Activated CD8-positive, alpha-beta memory T cell treated with anti-CD3 and anti-CD28 coated beads, Interleukin-2, amount 50 U/mL, for 24 hours (primary cell): ENCODE measurements around the gene RUNX2.

ENCODE experiments used
- DNase-seq: peaks from one replicate; pipeline ENCODE4 v3.0.0-alpha.2; 2020; ENCODE audit errors: extremely low read depth

The RUNX2 gene

DNA sequence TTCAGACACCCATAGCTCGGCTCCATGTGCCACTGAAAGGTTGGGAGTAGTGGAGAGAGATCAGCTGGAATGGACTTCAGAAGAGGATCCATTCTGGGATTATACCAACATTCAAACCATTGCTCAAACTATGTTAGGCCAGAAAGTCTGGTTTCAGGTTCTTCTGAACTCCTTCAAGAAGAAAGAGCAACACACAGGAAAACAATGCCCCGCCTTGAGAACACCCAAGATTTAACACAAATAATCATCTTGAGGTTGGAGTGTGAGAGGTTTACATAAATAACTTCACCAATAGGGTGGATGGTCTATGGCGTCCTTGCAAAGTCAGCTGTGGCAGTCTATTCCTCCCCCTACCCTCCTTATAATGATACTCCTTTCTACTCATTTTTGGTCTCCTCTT lies 261.2 kb downstream of the RUNX2 start:
- no peak for DNase-seq

DNA sequence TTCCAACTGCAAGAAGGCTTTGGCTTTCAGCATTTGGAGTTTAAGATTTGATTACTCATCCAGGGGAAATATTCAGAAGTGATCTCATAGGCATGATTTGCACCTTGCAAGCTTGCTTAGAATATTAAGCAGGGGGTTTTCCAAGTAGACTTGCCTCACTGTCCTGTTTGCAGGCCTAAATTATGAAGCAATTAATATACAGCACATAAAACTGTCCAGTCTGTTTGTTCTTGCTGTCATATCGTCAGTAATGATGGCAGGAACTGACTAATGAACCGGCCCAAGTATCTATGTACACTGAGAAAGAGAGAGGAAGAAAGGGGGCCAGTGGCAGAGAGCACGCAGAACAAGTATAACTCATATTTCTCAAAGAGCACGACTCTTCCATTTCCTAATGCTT lies 262.1 kb downstream of the RUNX2 start:
- no peak for DNase-seq

DNA sequence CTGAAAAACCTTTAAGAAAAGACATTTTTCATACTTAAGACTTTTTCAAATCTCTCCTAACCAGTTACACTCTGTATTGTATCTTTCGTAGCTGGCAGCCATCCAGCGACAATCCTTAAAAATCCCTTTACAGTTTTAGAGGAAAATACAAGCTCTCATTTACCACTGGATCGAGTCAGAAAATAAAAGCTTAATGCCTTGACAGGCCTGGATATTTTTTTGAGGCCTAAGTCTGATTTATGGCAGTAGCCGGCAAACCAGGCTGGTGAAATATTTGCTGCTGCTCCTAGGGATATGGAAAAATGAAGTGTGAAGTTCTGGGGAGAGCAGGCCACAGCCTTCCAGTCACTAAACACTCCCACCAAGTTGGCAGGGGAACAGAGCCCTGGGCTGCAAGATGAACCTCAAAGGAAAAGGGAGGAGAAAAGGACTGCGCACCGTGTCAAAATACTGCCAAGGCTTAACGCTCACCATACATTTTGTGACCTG lies 262.6 kb downstream of the RUNX2 start:
- no peak for DNase-seq

DNA sequence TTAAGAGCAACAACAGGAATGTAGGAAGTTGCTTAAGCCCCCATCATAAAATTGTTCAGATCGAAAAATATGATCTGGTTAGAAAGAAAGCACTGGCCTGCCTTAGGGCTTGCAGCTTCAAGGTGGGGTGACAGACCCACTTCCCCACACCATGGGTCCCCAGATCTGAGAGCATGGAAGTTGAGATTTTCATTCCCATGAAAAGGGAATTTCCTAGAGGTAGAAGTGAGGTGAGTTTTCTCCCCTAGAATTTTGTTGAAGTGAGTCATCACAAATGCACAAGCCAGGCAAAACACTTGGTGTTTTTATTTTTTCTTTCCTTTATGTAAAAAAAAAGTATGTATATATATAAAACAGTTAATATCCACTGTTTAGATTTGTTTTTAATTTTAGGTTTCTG lies 263.2 kb downstream of the RUNX2 start:
- DNase-seq, result no peak

DNA sequence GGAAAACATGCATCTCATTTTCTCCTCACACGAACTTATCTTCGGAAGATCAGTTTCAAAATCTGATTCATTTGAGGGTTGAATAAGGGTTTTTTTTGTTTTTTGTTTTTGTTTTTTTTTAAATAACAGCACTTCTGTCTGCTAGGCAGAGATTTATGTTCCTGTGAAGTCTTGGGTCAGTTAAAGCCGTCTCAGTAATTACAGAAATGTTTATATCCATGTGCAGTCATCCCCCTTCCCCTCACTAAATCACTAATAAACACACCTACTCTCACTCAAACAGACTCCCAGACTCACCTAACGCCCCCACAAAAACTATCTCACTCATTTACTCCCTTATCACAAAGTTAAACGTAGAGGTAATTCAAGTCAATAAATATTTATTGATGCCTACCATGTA lies 263.8 kb downstream of the RUNX2 start:
- no peak for DNase-seq

DNA sequence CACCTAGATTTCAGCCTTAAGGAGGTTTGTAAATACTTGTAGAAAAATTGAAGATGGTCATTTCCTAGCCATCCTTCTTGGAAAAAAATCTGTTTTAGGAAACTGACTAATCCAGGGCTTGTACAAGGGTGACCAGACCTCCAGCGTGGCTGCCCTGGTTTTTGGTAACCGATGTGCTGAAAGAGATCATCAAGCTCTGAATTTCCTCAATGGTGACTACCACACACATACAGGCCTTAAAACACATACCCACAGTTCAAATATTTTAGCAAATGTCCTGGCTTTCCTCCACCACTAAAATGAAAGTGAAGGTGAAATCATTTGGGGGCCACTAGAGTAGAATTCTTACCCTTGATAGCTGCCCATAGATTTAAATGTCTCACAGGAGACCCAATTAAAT lies 264.9 kb downstream of the RUNX2 start:
- no peak for DNase-seq

DNA sequence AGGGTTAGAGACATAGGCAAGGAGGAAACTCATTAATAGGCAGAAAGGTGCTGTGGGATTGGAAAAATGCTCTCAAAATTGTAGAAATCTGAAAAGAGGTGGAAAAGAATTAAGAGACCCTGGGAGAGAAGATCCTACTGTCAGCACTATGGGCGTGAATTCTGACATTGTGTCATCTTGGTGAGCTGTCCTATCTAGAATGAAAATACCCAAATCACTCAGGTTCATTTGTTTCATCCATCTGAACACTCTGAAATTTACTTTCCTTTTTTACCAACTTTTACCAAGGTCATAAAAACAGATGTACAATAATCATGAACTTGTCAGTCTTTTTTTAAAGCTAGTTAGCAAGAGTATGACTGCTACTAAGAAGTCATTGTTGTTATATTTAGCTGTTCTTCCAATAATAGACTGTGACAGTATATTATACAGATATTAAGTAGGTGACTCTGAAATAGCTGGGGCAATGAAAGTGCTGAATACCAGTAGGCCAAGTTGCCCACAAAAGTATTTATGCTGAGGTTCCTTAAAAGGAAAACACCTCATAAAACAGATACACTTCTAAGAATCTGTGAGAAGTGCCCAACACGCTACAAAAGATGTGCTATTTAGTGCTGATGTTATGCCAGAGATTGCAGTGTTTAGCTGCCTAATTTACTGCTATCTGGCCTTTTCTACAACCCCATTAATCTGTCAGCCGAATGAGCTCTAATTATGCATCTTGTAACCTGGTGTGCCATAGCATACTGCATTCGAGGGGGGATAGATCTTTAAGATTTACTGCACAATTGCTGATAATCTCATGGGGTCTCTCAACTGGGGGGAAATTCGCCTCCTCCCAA lies 267.1 kb downstream of the RUNX2 start:
- DNase-seq, result no peak

DNA sequence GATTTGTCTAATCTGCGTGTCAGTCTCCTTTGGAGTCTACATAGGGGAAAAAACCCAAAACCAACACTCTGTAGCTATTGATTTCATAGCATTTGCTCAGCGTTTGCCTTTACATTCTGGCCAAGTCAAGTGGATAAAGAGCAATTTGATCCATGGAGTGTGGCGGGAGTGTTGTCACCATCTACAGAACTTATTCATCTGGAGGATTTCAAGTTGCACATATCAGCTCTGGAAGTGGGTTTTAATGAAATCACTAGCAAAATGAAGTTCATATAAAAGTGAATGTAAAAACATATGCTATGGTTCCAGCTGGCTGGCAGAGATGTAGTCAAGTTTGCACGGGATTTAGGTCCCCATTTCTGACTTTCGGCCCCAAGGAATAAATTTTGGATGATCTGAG lies 269.3 kb downstream of the RUNX2 start:
- DNase-seq, result no peak

DNA sequence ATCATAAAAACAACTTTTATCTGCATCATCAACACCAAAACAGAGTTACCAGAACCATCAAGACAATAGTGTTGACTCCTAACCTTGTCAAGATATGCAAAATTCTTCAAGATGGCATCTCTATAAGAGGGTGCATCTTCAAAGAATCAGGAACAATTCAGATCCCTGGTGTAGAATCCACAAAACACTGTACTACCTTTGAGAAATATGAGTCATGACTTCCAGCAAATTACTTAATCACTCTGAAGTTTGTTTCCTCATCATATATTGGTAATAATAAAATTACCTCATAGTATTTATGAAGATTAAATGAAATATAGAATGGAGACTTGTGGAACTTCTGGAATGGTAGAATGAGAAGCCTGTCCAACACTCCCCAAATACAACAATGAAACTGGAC lies 270.9 kb downstream of the RUNX2 start:
- DNase-seq, result no peak

DNA sequence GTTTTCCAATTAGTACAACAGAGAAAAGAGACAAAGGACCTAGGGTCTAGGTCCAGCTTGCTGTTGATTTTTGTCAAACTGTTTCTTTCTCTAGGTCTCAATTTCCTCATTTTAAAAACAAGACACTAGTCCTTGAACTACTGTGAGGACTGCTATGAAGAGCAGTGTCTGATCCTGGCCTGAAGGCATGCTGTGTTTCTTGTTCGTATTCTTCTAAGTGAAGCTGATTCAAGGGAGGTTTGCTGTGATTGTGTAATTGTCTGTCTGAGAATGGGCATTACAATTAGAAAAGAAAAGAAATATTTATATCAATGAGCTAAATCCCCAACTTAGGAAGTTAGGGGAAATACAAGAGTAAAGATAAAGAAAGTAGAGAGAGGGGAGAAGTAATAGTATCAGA lies 277.8 kb downstream of the RUNX2 start:
- DNase-seq, result no peak

DNA sequence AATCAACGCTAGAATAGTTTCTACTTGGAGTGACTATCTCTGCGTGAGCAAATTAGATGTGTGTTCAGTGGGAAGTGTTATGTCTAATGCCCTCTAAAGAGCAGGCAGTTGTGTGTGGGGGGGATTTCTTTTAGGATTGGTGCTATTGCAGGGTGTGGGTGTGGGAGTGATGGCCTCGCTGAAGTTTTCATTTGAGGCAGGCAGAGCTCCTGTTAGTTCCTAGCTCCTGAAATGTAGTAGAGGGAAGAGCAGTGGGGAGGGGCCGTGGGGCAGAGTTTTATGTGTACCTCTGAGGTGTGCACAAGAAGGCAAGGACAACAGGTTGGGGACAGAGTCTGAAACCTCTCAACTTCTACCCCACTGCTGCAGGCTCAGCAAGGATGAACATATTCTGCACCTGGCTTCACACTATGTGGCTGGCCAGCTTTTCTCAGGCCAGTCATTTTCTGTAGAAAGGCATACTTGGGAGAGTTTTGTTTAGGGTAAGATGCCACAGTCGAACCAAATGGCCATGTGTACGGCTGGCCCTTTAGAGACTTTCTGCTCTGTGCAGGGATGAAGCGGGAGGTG lies 278.8 kb downstream of the RUNX2 start:
- DNase-seq, result no peak

DNA sequence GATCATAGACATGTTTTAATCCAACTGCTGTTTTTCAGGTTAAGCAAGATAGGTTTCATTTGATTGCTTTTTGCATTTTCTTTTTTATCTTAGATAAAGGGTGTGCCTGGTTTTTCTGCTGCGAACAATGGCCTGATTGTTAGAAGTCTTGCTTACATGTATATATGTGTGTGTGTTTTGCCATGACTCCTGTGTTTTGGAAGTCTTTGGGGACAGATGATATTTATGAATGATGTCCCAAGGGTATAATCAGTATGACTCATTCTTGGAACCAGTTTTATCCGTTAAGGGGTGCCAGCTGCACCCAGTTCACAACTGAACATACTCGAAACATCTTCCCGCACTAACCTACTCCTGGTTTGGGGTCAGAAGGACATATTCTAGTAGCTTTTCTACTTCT lies 279.7 kb downstream of the RUNX2 start:
- DNase-seq, result no peak

DNA sequence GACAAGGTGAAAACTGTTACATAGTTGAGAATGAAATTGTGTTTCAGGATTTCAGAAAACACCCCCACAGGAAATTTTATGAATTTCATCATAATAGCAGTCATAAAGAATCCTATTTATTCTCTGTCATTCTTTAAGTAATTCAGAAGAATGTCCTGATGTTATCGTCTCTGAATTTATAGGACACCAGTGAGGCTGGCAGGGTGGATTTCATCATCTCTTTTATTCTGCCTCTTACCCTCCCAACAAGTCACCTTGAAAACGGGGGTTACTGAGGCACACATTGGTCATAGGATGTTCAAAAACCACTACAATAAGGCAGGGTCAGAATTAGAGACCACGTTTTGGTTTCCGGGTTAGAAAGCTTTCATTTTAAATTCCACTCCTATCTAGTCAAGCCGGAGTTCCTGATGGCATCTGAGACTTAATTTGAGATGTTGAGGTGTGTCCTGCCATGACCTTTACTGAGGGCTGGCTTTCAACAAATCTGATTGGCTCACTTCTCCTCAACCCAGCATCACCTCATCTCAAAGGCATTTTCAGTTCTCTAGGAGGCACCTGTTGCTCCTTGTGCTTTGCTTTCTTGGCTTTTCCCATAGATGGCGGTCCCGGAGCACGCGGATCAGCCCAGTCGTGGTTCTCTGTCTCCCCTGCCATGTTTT lies 280.3 kb downstream of the RUNX2 start:
- no peak for DNase-seq

DNA sequence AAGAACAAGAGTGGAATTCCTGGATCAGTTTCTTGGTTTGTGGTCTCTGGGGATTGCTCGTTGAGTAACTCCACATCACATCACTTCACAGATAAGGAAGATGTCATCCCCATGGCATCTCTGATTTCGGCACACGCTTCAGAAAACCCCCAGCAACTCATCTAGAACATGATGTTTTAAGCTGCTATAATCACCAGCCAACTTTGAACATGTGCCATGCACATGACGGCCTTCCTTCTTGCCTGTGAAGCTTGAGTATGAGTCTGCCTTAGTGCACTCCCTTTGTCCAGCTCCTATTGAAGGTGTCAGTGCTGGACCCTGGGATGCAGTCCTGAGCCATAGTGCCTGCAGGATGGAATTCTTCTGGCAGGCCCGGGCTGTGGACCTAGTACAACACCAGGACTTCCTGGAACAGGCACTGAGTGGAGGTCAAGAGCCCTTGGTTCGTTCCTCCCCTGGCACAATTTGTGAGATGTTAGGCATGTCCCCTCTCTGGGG lies 281.1 kb downstream of the RUNX2 start:
- no peak for DNase-seq

DNA sequence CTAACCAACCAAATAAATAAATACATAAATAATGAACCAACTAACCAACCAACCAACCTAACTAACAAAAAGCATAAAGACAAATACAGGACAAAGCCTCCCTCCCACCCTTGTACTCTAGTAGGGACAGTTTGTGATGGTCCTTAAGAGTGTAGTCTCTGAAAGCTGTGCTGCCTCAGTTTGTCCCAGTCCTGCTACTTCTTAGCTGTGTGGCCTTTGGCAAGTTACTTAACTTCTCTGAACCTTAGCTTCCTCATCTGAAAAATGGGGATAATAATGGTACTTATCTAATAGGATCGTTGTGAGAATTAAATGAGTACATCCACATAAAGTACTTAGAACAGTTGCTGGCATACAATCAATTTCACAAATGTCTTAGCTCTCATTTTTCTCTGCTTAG lies 282.2 kb downstream of the RUNX2 start:
- no peak for DNase-seq

DNA sequence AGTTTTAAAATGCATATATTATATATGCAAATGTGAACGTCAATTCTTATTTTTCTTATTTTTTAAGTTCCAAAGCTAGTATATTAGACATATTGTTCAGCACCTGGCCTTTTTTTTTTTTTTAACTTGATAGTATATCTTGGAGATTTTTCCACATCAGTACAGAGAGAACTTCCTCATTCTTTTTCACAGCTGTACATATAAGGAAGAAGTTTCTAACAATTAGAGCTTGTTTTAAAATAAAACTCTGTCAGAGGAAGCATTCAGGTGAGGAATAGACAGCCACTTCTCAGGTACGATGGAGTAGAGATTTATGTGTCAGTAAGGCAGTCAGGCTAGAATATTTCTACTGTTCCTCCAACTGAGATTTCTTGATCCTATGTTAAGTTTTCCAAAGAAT lies 282.7 kb downstream of the RUNX2 start:
- DNase-seq, result no peak

DNA sequence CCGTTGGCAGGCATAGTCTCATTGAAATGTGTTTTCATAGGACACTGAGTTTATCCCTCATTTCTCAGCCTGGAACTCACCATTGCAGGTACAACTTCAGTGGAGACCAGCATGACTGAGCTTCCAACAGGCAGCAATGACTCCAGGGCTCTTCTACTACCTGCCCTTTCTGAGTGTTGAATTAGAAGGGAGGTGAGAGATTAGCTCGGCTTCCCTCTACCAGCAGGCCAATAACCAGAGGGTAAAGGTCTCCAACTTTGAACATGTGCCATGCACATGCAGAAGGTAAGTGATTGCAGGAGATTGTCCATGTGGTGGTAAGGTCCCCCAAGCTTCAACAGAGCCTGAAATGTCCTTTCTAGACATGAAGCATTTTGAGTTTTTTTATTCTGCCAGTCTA lies 283.4 kb downstream of the RUNX2 start:
- no peak for DNase-seq

DNA sequence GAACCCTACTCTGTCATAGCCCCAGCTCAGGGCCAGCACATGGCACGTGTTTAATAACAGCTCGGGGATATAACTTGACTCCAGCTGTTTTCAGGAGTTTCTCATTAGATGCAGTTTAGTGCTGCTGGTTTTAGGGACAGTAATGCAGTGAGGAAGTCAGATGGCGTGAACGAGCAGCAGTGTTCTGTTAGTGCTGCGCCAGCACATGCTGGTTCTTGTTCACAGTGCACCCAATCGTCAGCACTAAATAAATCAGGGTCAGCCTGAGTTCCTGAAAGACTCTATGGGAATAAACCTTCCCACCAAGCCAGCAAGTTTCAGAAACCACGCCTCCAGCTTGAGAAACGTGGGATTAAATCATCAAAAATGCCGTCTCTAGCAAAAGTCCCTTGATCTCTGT lies 285.5 kb downstream of the RUNX2 start:
- no peak for DNase-seq

DNA sequence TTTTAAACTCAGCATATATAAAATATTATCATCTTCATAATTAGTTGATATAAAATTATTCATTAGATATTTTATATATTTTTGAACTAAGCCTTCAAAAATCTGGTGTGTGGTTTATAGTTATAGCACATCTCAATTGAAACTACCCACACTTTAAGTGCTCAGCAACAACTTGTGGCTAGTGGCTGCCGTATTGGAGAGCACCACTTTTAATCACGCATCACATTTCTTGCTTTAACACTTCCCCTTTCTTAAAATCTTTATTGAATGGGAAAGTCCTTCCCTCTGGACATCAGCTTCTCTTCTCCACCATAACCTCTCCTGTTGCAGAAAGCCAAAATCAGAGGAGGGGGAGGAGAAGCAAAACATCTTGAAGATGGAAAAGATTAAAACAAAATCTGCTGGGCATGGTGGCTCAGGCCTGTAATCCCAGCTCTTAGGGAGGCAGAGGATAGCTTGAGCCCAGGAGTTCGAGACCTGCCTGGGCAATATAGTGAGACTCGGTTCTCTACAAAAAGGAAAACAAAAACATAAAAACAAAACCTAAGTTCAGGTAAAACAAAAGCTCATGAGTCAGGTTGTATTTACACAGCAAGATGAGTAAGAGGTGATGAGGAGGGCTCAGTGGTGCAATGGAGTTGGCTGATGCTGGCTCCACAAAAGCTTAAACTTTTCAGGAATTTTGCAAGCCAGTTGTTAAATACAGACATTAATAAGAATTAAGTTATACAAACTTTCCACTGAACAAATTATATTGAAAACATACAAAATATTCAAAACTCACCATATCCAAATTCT lies 286.6 kb downstream of the RUNX2 start:
- DNase-seq, result no peak

DNA sequence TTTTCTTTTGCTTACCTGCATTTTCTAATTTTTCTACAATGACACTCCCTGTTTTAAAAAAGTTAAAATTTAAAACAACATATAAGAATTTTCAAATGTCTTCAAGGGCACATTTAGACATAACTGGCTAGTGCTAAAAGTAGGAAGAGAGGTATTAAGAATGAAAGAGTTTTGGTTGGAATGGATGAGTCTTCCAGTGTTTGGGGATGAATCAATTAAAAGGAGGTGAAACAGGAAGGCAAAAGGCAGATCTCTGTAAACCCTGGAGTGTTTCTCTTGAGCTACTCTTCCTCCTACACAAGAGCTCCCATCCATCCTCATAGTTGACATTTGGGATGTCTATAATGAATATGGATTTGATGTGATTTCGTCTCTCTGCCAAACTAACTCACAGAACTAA lies 288.1 kb downstream of the RUNX2 start:
- DNase-seq, result no peak

DNA sequence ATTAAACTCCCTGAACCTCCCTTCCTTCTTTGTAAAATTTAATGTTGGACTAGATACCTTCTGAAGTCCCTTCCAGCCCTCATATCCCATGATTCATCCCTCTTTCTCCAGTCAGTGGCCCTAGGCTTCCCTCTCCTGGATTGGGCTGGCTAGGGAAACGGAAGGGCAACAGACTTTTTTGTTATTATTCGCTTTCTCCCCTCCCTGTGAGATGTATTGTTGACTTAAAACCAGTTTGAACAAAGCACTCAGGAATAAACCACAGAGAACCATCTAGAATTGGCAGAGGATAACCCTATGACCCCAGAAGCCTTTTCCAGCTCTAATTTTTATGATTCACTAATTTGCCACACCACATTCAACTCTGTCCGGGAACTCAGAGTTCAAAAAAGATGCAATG lies 289.3 kb downstream of the RUNX2 start:
- DNase-seq, result no peak

DNA sequence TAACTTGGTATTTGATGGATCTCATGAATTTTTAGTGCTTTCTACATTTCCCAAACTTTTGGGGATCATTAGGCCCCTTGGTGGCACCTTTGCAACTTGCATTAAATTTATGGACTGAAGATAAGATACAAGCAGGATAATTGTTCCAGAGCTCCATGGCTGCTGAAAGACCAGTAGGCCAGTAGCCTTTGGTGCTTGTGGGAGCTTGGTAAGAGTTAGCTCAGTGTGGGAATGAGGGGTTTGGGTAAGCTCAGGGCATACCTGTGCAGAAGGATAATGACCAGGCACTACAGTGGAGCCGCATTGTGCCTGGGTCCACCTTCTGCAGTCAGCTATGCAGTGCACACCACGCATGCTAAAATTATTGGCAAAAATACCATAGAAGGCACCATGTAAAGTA lies 290.1 kb downstream of the RUNX2 start:
- DNase-seq, result no peak
